Measurements from ENCODE around the gene NOC2L.

The NOC2L gene

DNA sequence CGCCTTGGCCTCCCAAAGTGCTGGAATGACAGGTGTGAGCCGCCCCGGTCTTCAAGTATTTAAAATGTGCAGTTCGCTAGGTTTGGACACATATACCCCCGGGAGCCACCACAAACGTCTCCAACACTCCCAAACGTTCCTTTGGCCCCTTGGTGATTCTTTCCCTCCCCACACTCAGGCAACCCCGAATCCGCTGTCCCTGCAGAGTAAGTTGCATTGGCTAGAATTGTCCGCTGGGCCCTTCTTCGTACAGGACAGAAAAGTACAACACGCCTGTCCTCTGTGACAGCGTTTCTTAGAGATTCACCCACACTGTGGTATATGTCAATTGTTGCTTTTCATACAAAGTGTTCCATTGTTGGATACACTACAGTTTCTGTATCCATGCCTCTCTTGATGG is 26.1 kb upstream of the NOC2L start:
- H3K27me3 Mint-ChIP-seq (ENCODE audit: low read depth), result peaks cover 54% of the 10 kb centered on the region
- H3K4me3 Mint-ChIP-seq, result no peak overlapping the region
- H3K9me3 Mint-ChIP-seq, result peaks cover 15% of the 10 kb centered on the region
- TF ChIP-seq, protein P1, sequence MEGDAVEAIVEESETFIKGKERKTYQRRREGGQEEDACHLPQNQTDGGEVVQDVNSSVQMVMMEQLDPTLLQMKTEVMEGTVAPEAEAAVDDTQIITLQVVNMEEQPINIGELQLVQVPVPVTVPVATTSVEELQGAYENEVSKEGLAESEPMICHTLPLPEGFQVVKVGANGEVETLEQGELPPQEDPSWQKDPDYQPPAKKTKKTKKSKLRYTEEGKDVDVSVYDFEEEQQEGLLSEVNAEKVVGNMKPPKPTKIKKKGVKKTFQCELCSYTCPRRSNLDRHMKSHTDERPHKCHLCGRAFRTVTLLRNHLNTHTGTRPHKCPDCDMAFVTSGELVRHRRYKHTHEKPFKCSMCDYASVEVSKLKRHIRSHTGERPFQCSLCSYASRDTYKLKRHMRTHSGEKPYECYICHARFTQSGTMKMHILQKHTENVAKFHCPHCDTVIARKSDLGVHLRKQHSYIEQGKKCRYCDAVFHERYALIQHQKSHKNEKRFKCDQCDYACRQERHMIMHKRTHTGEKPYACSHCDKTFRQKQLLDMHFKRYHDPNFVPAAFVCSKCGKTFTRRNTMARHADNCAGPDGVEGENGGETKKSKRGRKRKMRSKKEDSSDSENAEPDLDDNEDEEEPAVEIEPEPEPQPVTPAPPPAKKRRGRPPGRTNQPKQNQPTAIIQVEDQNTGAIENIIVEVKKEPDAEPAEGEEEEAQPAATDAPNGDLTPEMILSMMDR (IDR thresholded peaks at IDR 0.05; ENCODE audit: unreplicated experiment in 3 of 3), result no peak
- H3K27ac Mint-ChIP-seq, result no peak overlapping the region
- peaks cover 6% of the 10 kb centered on the region for H3K4me1 Mint-ChIP-seq
- H3K36me3 Mint-ChIP-seq (ENCODE audit: low read depth), result no peaks in the 10 kb centered on the region

DNA sequence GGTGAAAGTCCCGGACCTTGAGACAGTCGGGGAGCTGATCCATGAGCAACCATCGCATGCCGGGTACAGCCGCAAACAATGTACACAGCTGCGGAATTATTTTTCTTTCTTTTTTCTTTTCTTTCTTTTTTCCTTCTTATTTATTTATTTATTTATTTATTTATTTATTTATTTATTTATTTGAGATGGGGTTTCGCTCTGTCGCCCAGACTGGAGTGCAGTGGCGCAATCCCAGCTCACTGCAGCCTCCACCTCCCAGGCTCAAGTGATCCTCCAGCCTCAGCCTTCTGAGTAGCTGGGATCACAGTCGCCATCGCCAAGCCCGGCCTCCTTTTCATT is 25.4 kb upstream of the NOC2L start:
- Mint-ChIP-seq H3K36me3 (ENCODE audit: low read depth) (no peaks in the 10 kb centered on the region), H3K9me3 (peaks cover 12% of the 10 kb centered on the region), H3K27ac (no peak overlapping the region)

DNA sequence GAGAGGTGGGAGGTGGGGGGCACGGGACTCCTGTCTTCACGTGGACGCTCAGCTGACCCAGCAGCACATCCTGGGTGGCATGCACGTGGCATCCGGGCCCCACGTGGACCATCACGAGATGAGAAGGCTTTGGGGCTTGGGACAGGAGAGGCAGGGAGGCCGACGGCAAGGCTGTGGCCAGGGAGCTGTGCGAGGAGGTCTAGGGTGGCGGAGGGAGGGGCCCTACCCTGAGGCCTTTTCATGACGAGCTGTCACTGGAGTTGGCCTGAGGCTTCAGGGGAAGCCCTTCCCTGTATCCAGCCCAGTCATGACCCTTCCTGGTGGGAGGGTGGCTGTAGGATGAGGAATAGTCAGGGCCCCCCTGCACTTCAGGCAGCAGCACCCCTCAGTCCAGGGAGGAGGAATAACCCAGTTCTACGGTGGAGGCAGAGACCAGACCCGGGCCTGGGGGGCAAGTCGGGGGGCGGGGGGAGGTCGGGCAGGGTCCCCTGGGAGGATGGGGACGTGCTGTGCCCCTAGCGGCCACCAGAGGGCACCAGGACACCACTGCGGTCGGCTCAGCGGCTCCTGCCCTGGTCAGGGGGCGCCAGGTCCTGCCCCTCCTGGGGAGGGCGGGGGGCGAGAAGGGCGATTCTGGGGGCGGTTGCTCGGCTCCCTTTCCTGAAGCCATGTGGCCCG is 24.9 kb upstream of the NOC2L start:
- no peaks in the 10 kb centered on the region for H3K36me3 Mint-ChIP-seq (ENCODE audit: low read depth)
- TF ChIP-seq, protein P1 (IDR thresholded peaks at IDR 0.05; ENCODE audit: unreplicated experiment in 3 of 3), result peak; percentile 95 to 96 (median 95)
- H3K27ac Mint-ChIP-seq, result no peak overlapping the region
- peaks cover 43% of the 10 kb centered on the region for H3K27me3 Mint-ChIP-seq (ENCODE audit: low read depth)
- peak overlapping the region in 1 of 3 experiments; percentile 21 for H3K4me3 Mint-ChIP-seq
- H3K4me1 Mint-ChIP-seq, result peaks cover 6% of the 10 kb centered on the region
- H3K9me3 Mint-ChIP-seq, result peaks cover 7% of the 10 kb centered on the region

More for the DNA sequence above, 25.4 kb upstream of the NOC2L start:
- TF ChIP-seq, protein P1 (IDR thresholded peaks at IDR 0.05; ENCODE audit: unreplicated experiment in 3 of 3), result peak; percentile 22 to 52 (median 40)
- peaks cover 6% of the 10 kb centered on the region for H3K4me1 Mint-ChIP-seq
- no peak overlapping the region for H3K4me3 Mint-ChIP-seq
- H3K27me3 Mint-ChIP-seq (ENCODE audit: low read depth), result peaks cover 48% of the 10 kb centered on the region

DNA sequence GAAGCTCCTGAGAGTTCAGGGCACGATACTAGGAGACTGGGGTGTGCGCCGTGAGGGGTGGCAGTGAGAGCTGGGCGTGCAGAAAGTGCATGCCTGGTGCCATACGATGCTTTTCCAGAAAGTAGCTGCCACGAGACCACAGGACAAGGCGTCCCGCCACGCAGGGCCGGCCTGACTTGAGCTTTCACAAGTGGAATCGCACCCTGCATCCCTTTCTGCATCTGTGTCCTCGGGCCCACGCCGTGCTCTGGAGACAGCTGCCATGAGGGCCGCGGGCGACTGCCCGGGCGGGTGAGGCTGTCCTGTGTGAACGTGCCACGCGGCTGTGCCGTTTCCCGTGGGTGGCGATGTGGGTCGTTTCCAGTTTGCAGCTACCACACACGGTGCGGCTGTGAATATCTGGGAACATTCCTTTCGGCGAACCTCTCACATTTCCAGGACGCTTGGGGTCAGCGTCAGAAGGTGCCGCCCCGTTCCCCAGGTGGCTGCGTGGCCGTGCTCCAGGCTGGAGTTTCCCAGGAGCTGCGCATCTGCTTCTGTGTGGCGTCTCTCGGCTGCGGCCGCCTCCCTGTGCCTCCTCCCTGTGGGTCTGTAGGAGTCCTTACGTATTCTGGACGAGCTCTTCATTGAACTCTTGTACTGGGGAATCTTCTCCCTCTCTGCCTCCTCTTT is 23.8 kb upstream of the NOC2L start:
- H3K27me3 Mint-ChIP-seq (ENCODE audit: low read depth), result peaks cover 41% of the 10 kb centered on the region
- peaks cover 4% of the 10 kb centered on the region for H3K9me3 Mint-ChIP-seq
- H3K36me3 Mint-ChIP-seq (ENCODE audit: low read depth), result peaks cover 4% of the 10 kb centered on the region
- H3K27ac Mint-ChIP-seq, result no peak overlapping the region
- no peak overlapping the region for H3K4me3 Mint-ChIP-seq
- H3K4me1 Mint-ChIP-seq, result peaks cover 6% of the 10 kb centered on the region
- TF ChIP-seq, protein P1 (IDR thresholded peaks at IDR 0.05; ENCODE audit: unreplicated experiment in 3 of 3), result no peak

DNA sequence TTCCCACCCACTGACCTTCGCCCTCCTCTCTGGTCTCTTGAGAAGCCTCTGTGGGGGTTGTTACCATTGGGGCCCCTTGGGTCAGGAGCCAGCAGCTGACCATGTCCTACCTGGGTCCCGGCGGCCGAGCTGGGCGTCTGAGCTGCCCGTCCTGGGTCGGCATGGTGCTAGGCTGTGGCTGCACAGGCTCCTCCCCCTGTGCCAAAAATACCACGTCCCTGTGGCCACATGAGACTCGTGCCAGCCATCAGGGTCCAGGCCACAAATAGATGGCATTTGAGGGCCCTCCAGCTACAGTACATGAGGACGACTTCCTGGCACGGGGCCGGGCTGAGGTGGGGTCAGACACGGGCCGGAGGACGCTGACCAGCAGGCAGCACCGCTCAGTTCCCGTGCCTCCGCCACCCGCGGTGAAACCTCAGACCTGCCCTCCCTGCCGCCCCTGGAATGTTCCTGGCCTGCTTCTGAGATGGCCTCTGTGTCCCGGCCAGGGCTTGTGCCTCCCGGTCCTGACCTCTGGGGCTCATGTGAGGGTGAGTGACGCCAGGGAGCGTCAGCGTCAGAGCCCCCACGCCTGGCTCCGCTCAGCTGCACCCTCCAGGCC is 23.0 kb upstream of the NOC2L start, which contains the start of gene PERM1:
TSS of gene PERM1 (minus strand) at position 139 of the 604 bp plus-strand sequence. CDS start 1,064 bp downstream, outside the sequence.
- Mint-ChIP-seq H3K27me3 (ENCODE audit: low read depth) (peaks cover 41% of the 10 kb centered on the region), H3K27ac (no peak within 1 kb of the TSS), H3K36me3 (ENCODE audit: low read depth) (peaks cover 4% of the 10 kb centered on the region), H3K4me1 (peaks cover 6% of the 10 kb centered on the region), H3K9me3 (peaks cover 3% of the 10 kb centered on the region), H3K4me3 (no peak within 1 kb of the TSS)
- TF ChIP-seq, protein P1 (IDR thresholded peaks at IDR 0.05; ENCODE audit: unreplicated experiment in 3 of 3), result no peak

All from nephron (organoid).